ENCODE results near the gene TWF2. TPM values are rescaled to one million over a fixed set of nuclear protein-coding genes. Genes with fewer than 3 reads are reported as not detected.

The TWF2 gene
- total RNA-seq, 1 experiment from 2014 or later: 51.0 TPM

- no peak for DNase-seq (ENCODE audit: low read depth)
Observed at GRCh38 chr3:52222319-52223221, 16.4 kb downstream of the TWF2 start.

GRCh38 chr3:52221563-52222318 lies 17.2 kb downstream of the TWF2 start:
- DNase-seq (ENCODE audit: low read depth): no peak

- no peak for DNase-seq (ENCODE audit: low read depth)
Observed at GRCh38 chr3:52221141-52221562, 17.8 kb downstream of the TWF2 start.

DNA sequence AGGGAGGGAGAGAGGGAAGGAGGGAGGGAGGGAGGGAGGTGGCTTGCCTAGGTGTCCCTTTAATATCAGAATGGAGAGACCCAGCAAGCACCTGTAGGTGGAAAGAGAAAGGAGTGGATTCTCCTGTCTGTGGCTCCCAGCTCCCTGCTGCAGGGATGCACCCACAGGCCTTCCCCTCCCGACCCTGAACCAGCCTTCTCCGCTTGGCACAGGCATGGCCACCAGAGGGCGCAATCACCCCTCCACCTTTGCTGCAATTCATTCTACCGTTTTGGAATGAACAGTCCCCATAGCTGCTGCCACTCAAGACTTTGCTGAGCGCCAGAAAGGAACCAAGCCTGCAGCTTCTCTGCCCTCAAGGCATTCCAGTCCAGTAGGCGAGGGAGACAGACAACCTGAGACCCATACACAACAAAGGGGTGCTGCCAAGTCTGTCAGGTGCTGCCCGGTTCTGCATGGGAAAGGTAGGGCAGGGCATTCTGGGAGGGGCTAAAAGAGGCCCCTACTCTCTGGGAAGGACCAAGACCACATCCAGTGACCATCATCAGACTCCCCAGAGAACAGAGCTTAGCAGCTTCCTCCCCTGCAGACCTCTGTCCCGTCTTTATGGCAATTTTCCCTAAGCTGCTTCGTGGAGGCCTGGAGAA lies 18.5 kb downstream of the TWF2 start:
- peak; percentile 67 for DNase-seq (ENCODE audit: low read depth)

GRCh38 chr3:52218937-52219650 lies 19.9 kb downstream of the TWF2 start:
- no peak for DNase-seq (ENCODE audit: low read depth)

- no peak for DNase-seq (ENCODE audit: low read depth)
Observed at GRCh38 chr3:52218454-52218853, 20.5 kb downstream of the TWF2 start.

GRCh38 chr3:52218026-52218425 lies 20.9 kb downstream of the TWF2 start:
- DNase-seq (ENCODE audit: low read depth): no peak

GRCh38 chr3:52217409-52217805 lies 21.6 kb downstream of the TWF2 start:
- DNase-seq (ENCODE audit: low read depth): no peak

DNA sequence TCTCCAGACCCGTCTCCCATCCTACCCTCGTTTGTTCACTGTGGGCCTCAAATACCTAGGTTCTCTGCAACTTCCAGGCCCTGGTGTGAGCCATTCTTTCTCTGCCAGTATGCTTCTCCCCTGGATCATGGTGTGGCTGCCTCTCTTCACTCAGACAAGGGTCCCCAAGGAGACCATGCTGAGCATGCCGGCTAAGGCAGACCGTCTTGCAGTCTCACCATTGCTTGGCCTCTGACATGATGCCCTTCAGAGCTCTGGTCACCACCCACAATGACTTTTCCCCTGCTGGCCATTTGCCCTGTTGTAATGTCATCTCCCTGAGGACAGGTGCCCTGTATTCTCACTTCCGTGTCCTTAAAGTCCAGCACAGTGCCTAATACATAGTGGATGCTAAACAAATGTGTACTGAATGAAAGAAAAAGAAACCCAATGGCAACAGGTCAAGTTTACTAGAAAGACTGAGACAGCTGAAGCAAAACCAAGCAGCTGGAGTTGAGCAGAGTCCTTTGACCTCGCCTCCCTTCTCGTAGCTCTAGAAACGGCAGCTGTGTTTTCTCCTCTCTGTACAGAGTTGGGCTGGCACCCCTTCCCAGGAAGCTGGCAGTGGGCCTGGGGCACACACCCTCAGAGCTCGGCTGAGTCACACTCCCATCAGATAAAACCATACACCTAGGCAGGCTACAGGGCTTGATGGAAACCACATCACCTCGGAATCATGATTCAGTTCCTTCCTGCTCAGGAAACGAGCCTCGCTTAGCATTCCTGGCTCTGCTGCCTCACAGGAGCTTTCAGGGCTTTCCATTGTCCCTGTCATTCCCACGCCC lies 22.2 kb downstream of the TWF2 start:
- peak; percentile 96 for DNase-seq (ENCODE audit: low read depth)

- DNase-seq (ENCODE audit: low read depth): no peak
Observed at GRCh38 chr3:52215351-52215750, 23.6 kb downstream of the TWF2 start.

DNA sequence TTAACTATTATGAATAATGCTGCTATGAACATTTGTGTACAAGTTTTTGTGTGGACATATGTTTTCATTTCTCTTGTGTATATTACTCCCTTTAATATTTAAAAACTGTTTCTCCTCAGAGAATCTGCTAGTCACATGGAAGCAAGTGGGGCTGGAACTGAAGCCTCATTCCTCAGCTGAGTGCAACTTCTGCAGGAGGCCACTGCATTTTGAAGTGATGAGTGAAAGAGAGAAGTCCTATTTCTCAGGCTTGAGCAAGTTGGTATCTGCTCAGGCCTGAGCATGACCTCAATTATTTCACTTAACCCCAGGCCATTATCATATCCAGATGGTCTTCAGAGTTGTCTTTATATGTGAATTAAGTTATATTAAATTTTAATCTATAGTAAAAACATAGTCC lies 25.1 kb downstream of the TWF2 start:
- DNase-seq (ENCODE audit: low read depth): no peak

GRCh38 chr3:52213005-52213404 lies 26.0 kb downstream of the TWF2 start:
- DNase-seq (ENCODE audit: low read depth): no peak

DNA sequence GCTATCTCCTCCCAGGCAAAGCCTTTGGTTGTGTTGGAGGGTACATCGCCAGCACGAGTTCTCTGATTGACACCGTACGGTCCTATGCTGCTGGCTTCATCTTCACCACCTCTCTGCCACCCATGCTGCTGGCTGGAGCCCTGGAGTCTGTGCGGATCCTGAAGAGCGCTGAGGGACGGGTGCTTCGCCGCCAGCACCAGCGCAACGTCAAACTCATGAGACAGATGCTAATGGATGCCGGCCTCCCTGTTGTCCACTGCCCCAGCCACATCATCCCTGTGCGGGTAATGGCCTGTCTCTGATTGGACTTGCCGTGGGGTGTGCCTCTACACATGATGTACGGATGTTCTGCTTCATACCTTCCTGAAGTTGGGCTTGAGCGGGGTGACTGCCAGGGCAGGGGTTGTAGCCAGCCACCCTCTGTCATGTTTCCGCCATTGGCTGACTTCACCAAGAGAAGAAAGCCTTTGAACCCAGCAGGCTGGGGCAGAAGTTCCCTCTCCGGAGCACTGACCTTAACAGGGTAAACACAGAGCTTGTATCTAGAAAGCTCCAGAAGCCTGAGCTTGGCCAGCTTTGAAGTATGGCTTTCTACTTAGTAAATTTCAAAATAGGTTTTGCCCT lies 27.6 kb downstream of the TWF2 start:
- DNase-seq (ENCODE audit: low read depth): no peak

- no peak for DNase-seq (ENCODE audit: low read depth)
Observed at GRCh38 chr3:52210550-52211046, 28.4 kb downstream of the TWF2 start.

DNA sequence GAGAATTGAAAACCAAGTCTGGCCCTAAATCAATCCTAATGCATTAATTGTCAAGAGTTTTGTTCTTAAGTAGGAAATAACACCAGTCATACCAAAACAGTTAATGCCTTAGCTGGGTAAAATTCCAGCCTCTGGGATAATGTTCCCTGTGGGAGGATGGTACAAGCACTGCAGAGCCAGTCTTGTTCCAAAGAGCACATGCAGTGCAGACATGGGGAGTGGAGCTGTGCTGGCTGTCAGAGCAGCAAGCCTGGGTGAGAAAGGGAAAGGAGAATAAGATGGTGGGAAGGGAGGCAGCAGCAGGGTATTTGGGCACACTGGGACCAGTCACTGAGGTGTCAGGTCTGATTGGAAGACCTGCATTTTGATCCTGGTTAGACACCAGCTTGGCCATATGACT lies 28.9 kb downstream of the TWF2 start:
- DNase-seq (ENCODE audit: low read depth): no peak

DNA sequence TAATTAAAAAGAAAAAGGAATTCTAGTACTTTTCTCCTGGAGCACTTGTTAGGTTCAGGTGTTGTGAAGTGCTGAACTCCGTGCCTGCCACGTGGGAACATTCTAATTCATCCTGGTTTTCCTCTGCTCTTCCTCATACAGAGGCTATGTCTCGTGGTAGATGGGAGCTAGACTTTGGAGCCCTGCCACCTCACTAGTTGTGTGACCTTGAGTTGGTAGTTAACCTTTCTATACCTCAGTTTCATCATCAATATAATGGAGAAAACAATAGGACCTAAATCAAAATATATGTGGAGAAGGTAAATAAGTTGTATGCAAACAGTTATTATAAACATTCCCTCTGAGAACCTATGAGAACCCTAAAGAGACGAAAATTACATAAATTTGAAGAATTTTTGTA lies 30.4 kb downstream of the TWF2 start:
- DNase-seq (ENCODE audit: low read depth): no peak

- peak; percentile 79 for DNase-seq (ENCODE audit: low read depth)
Observed at GRCh38 chr3:52205727-52206372, 33.1 kb downstream of the TWF2 start.

DNA sequence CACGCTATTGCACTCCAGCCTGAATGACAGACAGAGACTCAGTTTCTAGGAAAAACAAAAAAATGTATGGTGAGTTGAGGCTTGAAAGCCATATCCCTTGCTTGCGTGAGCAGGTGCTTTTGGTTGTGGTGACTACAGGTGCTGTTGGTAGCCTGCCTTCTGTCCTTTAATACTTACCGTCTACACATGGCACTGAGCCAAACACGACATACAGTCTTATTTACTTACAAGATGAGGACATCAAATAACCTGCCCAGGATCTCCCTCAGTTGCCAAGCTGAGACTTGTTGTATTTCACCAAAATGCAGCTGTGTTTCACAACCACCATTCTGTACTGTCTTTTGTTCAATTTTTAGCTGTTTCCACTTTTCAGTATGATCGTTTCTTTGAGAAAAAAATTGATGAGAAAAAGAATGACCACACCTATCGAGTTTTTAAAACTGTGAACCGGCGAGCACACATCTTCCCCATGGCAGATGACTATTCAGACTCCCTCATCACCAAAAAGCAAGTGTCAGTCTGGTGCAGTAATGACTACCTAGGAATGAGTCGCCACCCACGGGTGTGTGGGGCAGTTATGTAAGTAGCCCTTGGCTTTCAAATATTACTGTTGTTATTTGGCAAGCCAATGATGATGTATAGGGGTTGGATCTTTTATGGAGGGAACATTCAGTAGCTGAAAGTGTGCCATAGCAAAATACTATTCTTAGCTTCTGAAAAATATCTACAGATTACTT lies 34.5 kb downstream of the TWF2 start:
- peak; percentile 24 for DNase-seq (ENCODE audit: low read depth)

GRCh38 chr3:52203701-52204100 lies 35.3 kb downstream of the TWF2 start:
- DNase-seq (ENCODE audit: low read depth): no peak

Measured in M059J (cell line).